Measurements from ENCODE around the gene ADPRHL1.
"Not testable (repeated sequence)": the region's sequence is repeated elsewhere in the genome, so short reads cannot be mapped to it uniquely, and the experiment has no call there.

The ADPRHL1 gene

GRCh38 chr13:113401452-113402415 lies 51.6 kb downstream of the ADPRHL1 start:
- no peak for DNase-seq (ENCODE audit: low read depth)

- no peak for DNase-seq (ENCODE audit: low read depth)
These were observed 52.5 kb downstream of the ADPRHL1 start for GRCh38 chr13:113400621-113401451.

- DNase-seq (ENCODE audit: low read depth): no peak
These were observed 53.5 kb downstream of the ADPRHL1 start for GRCh38 chr13:113399755-113400149.

GRCh38 chr13:113398963-113399754 lies 54.1 kb downstream of the ADPRHL1 start:
- no peak for DNase-seq (ENCODE audit: low read depth)

GRCh38 chr13:113397608-113398425 lies 55.5 kb downstream of the ADPRHL1 start:
- DNase-seq (ENCODE audit: low read depth): no peak

DNA sequence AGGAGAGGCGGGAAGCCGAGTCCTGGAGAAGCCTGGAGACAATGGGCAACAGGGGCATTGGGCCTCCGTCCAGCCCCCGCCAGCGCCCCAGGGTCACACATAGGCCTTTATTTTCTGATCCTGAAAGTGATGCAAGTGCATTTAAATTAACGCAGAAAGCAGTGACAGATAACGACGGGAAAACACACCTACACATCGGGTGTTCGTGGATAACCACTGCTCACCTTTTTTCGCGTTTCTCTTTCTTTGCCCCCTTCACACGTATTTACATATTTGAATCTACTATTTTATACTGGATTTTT lies 59.0 kb downstream of the ADPRHL1 start:
- no peak for DNase-seq (ENCODE audit: low read depth)

DNA sequence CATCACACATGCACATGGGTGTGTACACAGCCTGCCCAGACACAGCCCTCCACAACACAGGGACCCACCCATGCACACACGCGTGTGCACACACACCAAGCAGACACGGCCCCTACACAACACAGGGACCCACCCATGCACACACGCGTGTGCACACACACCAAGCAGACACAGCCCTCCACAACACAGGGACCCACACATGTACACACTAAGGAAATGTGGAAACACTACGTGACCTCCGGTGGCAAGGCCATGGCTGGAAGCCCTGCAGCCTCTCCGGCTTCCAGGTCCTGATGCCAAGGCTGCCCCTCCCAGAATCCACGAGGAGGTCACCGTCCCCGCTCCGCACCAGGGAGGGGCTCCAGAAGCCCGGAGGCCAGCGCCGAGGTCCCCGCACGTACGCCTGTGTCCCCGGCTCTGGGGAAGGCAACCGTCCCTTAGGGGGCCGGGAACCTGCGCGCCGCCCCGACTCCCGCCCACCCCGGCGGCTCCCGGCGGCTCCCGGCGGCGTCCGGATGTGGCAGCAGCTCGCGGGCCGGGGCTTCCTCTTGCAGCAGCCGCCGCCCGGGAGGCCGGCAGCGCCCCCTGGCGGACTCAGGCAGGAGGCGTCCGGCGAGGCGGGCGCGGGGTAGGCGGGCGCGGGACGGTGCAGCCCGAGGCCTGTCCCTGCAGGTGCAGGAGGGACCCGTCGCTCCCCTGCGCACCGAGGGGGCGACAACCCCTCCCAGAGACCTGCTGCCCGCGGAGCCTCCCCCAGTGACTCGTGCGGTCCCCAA lies 59.5 kb downstream of the ADPRHL1 start:
- peak; percentile 76 for DNase-seq (ENCODE audit: low read depth)

GRCh38 chr13:113393226-113393562 lies 60.1 kb downstream of the ADPRHL1 start:
- DNase-seq (ENCODE audit: low read depth): no peak

DNA sequence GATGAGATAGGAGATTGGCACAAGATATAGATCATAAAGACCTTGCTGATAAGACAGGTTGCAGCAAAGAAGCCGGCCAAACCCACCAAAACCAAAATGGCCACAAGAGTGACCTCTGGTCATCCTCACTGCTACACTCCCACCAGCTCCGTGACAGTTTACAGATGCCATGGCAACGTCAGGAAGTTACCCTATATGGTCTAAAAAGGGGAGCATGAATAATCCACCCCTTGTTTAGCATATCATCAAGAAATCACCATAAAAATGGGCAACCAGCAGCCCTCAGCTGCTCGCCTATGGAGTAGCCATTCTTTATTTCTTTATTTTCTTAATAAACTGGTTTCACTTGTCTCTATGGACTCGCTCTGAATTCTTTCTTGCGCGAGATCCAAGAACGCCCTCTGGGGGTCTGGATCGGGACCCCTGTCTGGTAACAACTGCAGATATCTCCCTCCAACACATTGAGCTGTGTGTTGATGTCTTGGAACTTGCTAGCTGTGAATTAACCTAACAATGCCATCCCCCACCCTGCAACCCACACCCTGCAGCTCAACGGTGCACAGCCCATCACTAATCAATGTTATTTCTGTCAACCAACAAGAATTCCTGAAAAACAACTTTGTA lies 62.3 kb downstream of the ADPRHL1 start:
- DNase-seq (ENCODE audit: low read depth): no peak

- DNase-seq (ENCODE audit: low read depth): not testable (repeated sequence)
These were observed 63.7 kb downstream of the ADPRHL1 start for GRCh38 chr13:113389586-113389985.

GRCh38 chr13:113387396-113387795 lies 65.9 kb downstream of the ADPRHL1 start:
- DNase-seq (ENCODE audit: low read depth): no peak

- DNase-seq (ENCODE audit: low read depth): no peak
These were observed 70.2 kb downstream of the ADPRHL1 start for GRCh38 chr13:113383089-113383488.

GRCh38 chr13:113382542-113382941 lies 70.7 kb downstream of the ADPRHL1 start:
- not testable (repeated sequence) for DNase-seq (ENCODE audit: low read depth)

GRCh38 chr13:113378825-113379224 lies 74.5 kb downstream of the ADPRHL1 start:
- DNase-seq (ENCODE audit: low read depth): no peak

DNA sequence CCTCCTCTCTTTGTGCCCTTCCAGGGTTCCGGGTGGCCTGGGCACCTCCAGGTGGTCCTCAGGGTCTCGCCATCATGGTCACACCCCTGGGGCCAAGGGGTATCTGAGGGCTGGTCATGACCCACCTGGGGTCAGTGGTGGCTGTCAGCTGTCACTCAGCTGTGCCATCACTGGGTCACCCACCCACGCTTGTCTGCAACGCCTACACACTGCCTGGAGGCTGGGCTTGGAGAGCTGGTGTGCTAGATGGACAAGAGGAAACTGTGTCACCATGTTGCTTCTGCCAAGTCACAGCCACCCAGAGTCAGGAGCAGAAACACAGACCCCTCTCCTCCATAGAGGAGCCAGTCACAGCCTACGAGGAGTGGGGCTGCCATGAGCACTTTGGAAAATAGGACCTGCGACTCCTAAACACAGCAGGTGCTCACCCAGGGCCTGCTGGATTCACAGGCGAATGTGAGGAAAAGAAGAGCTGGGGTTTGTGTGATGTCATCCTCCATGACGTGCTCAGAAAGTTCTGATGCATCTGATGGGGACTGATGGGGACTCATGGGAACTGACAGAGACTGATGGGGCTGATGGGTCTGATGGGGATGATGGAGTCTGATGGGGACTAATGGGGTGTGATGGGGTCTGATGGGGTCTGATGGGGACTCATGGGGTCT lies 78.6 kb downstream of the ADPRHL1 start:
- DNase-seq (ENCODE audit: low read depth): no peak

DNA sequence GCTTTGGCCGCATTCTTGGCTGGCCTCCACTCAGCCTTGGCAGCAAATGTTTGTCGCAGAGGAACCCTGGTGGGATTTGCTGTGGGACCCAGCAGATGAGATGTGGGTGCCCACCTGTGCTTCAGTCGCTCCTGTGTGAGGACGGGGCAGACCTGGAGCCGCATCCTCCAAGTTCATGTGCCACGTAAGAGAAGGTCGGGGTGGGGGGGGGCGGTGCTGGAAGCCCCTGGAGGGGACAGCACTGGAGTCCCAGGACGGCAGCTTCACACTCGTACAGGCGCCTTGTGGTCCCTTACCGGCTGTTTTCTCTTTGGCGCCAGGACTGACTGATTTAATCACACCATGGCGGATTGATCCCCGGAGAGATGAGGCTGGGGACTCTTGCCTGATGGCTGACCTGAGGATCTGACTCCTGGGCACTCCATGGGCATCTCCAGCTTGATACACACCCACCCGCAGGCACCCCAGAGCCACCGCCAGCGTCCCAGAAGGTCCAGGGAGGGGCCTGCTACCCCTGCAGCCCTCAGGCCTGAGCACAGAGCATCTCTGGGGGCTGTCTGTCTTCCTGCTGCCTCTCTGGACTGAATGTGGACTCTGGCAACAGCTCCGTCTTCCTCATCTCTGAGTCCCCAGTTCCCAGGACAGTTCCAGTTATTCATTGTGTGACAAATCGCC lies 79.3 kb downstream of the ADPRHL1 start:
- no peak for DNase-seq (ENCODE audit: low read depth)

DNA sequence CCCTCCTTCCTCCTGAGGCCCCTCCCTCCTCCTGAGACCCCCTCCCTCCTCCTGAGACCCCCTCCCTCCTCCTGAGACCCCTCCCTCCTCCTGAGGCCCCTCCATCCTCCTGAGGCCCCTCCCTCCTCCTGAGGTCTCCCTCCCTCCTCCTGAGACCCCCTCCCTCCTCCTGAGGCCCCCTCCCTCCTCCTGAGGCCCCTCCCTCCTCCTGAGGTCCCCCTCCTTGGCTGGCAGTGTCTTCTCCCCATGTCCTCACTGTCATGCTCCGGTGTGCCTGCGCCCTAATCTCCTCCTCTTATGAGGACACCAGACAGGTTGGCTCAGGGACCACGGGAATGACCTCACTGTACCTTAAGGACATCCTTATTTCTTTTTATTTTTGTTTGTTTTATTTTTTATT lies 81.6 kb downstream of the ADPRHL1 start:
- DNase-seq (ENCODE audit: low read depth): not testable (repeated sequence)

DNA sequence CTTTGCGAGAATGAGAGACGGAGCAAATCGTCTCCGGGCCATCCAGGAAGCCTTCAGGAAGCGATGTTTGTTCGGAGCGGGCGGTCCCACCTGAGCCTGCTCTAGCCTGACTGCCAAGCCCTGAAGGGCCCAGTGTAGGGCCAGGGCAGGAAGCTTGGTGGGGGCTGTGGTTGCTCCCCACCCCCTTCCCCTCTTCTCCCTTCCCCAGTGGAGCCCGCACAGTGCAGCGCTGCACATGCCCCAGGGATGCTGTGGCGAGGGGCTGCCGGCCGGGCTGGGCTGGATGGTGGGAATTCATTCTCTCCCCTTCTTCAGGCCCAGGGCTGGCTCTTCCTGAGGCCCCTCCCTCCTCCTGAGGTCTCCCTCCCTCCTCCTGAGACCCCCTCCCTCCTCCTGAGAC lies 82.2 kb downstream of the ADPRHL1 start:
- no peak for DNase-seq (ENCODE audit: low read depth)

- DNase-seq (ENCODE audit: low read depth): no peak
These were observed 83.4 kb downstream of the ADPRHL1 start for GRCh38 chr13:113369881-113370280.
